HG02798 (cell line): ENCODE measurements around the gene FRMD4B.

ENCODE experiments used
- ATAC-seq: cut with Tn5 transposase; IDR thresholded peaks from one replicate; pipeline ENCODE4 v1.9.1; 2021; ENCODE audit warnings: mild to moderate bottlenecking; ENCODE audit not compliant: unreplicated experiment, poor library complexity

FRMD4B gene

GRCh38 chr3:69368129-69368741 is 17.7 kb downstream of the FRMD4B start:
- ATAC-seq: peak; percentile 99

DNA sequence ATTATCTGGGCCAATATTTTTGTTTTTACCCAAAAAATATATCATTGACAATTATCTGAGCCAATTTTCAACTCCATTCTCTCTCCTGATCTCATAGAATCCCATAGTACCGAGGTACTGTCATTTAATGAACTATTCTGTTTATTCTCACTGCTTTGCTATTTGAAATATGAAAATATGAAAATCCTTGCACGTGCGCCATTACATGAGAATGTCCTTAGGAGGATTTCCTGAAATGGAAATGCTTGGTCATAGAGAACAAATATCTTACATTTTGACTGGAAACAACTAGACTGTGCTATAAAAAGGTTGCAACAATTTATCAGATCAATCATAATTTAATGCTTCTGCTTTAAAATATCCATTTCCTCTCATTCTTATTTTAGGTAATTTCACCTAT is 18.3 kb downstream of the FRMD4B start:
- no peak for ATAC-seq

GRCh38 chr3:69364354-69364753 is 21.5 kb downstream of the FRMD4B start:
- no peak for ATAC-seq

GRCh38 chr3:69360690-69361089 is 25.2 kb downstream of the FRMD4B start:
- ATAC-seq: no peak

- ATAC-seq: no peak
Measured at GRCh38 chr3:69359916-69360315, 26.0 kb downstream of the FRMD4B start.

- no peak for ATAC-seq
Measured at GRCh38 chr3:69359339-69359893, 26.5 kb downstream of the FRMD4B start.

DNA sequence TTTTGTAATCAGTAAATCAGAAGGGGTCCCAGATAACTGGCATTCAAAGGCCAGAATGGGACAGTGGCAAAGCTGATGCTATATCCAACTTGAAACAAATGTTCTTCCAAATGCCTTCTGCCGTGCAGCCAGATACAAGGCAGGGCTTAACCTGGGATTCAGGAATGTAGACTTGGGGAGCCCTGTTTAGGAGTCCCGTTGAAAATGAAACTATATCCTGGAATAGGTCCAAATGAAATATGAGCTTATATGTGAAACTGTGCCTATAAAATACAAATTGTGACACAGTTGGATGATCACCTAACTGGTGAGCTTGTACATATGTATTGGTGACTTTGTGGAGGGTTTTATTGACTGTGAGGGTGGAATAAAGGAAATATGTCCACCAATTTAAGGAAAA is 28.7 kb downstream of the FRMD4B start:
- no peak for ATAC-seq

GRCh38 chr3:69354948-69355347 is 30.9 kb downstream of the FRMD4B start:
- ATAC-seq: no peak

DNA sequence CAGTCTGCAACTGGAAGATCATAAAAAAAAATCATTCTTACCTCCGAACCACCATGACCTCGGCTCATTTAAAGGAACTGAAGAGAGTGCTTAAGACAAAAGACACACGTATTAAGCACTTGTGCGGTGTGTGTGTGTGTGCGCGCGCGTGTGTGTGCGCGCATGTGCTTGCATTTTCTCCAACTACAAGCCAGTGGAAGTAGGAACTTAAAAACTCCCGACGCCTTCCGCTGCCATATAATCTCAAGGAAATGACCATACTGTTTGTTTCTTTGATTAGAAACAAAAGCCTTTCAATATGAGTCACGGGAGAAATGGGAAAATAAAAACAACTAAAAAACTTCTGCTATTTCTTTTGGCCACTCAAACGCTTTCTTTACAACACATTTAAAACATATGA is 32.4 kb downstream of the FRMD4B start:
- ATAC-seq: no peak

DNA sequence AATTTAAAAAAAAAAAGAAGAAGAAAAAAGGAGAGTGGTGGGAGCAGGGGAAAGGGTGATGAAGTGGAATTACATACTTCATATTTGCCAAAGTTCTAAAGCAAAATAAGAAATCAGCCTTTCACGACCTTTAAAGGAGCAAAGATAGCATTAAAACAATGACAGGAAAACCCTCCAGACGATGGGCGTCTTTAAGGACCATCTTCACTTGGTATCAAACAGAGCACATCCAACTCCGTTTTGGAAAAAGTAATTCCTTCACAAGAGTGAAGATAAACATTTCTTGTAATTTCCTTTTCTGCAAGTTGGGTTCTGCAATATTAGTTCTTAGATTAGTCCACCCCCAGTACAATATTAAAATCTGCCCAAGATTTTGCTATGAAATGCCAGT is 32.8 kb downstream of the FRMD4B start:
- ATAC-seq: no peak

- ATAC-seq: no peak
Measured at GRCh38 chr3:69352305-69353087, 33.4 kb downstream of the FRMD4B start.

- no peak for ATAC-seq
Measured at GRCh38 chr3:69343875-69344274, 42.0 kb downstream of the FRMD4B start.

DNA sequence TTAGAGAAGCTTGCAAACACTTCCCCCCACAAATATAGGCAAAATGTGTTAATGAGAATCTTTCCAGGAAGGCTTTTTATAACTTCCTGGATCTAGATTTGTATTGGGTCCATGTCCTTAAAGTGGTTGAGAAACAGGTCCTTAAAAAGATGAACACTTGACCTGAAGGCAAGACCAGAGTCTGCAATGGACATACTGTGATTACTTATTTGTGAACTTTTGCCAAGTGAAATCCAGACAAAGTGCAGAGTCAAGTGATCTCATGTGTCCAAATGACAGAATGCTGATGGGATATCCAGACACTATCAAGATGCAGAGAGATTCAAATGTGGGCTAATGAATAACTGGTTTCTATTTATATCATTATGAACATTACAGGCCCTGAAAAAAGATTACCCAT is 43.8 kb downstream of the FRMD4B start:
- no peak for ATAC-seq

GRCh38 chr3:69339760-69340159 is 46.1 kb downstream of the FRMD4B start:
- ATAC-seq: no peak

- no peak for ATAC-seq
Measured at GRCh38 chr3:69338911-69339310, 47.0 kb downstream of the FRMD4B start.

DNA sequence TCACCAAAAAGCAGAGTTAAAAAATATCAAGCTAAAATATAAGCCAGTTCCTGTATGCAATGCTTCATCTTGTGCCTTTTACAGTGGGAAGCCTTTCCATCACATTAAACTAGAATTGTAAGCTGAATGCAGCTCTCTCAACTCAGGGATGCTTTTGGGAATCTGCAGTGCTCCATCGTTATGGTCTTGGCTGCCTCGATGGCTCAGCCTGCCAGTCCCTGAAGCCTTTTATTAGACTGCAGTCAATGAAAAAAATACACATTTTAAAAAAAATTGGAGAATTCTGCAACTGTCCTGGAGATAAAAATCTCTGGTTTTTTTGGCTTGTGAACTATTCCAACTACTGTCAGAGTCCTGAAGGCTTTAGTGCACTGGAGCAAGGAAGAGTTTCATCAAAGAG is 53.0 kb downstream of the FRMD4B start:
- no peak for ATAC-seq

- no peak for ATAC-seq
Measured at GRCh38 chr3:69330891-69331400, 54.9 kb downstream of the FRMD4B start.

DNA sequence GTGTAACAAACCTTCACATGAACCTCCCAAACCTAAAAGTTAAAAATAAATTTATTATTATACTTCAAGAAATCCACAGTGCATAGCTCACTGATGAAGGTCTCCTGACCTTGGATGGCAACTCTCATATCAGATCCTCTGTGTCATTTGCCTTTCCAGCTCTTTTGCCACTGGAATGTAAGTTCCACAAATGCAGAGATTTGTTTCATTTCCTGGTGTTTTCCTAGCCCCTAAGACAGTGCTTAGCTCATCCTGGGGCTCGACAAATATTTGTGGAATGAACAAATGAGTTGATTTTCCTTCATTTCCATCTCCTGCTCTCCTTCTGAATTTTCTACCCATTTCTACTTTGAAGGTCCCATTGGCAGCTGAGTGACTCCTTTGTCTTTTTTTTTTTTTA is 56.0 kb downstream of the FRMD4B start:
- no peak for ATAC-seq

DNA sequence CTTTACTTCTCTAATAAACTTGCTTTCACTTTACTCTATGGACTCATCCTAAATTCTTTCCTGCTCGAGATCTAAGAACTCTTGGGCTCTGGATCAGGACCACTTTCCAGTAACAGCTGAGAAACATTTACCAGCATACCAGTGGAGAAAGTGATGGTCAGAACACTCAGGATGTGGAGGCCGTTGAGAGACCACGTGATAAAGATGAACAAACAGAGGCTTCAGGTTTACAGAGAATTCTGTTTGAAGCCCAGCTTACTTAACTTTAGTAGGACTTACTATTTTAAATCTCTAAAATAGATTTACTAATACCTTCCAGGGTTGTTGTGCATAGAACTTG is 57.0 kb downstream of the FRMD4B start:
- ATAC-seq: no peak

- ATAC-seq: no peak
Measured at GRCh38 chr3:69328103-69328962, 57.6 kb downstream of the FRMD4B start.

GRCh38 chr3:69326855-69327300 is 59.0 kb downstream of the FRMD4B start:
- ATAC-seq: peak; percentile 87
